C4-2B (cell line): ENCODE results near the gene TBC1D2.

Experiments
- ZFX ChIP-seq: fragments of 450-650 bp; IDR thresholded peaks from 2 replicates; pipeline ENCODE4 v1.6.1; 2017
- TF ChIP-seq, protein P1 (sequence below): fragments of 450-650 bp; conservative IDR thresholded peaks from 2 replicates; pipeline ENCODE4 v1.5.1; 2017; ENCODE audit warnings: mild to moderate bottlenecking

DNA sequence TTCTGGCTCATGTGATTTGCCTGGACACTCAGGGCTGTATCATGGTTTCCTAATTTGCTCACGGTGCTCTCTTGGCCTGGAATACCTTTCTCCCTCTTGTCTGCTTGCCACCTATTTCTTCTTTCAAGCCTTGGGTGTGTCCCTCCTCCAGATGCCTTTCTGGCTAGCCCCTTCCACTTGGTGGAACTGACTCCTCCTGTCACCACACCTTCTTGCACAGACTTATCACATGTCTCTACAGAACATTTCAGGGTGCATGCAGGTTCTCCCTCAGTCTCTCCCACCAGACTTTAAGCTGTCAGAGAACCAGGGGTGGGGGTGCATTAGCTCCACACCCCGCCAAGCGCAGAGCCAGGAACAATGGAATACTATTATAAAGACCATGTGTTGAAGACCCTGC, 1.9 kb downstream of the TBC1D2 start:
- TF ChIP-seq, protein P1, sequence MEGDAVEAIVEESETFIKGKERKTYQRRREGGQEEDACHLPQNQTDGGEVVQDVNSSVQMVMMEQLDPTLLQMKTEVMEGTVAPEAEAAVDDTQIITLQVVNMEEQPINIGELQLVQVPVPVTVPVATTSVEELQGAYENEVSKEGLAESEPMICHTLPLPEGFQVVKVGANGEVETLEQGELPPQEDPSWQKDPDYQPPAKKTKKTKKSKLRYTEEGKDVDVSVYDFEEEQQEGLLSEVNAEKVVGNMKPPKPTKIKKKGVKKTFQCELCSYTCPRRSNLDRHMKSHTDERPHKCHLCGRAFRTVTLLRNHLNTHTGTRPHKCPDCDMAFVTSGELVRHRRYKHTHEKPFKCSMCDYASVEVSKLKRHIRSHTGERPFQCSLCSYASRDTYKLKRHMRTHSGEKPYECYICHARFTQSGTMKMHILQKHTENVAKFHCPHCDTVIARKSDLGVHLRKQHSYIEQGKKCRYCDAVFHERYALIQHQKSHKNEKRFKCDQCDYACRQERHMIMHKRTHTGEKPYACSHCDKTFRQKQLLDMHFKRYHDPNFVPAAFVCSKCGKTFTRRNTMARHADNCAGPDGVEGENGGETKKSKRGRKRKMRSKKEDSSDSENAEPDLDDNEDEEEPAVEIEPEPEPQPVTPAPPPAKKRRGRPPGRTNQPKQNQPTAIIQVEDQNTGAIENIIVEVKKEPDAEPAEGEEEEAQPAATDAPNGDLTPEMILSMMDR = no peak
- TF ChIP-seq ZFX = no peak
